OCI-LY3 (cell line): Measurements from ENCODE around the gene PUDP.

ENCODE experiments used
- CTCF ChIP-seq: fragments of 200-600, 300-600 bp; sonication (generic); IDR thresholded peaks from 2 replicates; pipeline ENCODE4 v1.5.1; 2014; ENCODE audit warnings: antibody characterized with exemption, low read length, low read depth
- EZH2phosphoT487 ChIP-seq: fragments of 200-600 bp; shearing (Covaris generic); IDR thresholded peaks from 2 replicates; pipeline ENCODE4 v1.6.1; 2018; ENCODE audit warnings: antibody characterized with exemption, mixed run types, low read depth

- TF ChIP-seq CTCF: peak; percentile 42
- TF ChIP-seq EZH2phosphoT487: no peak
These were observed 22.9 kb upstream of the PUDP start for GRCh38 chrX:7170898-7171297.
